Cerebellar nuclear complex (tissue), 1 donor: ENCODE measurements around the gene CLPTM1L.
A peak's percentile ranks its signal among the peaks of the same experiment; 100 is the strongest.

Experiments
- DNase-seq, 2 experiments: peaks; one replicate each; lab custom pipeline; 2025; lab: John Stamatoyannopoulos, UW

CLPTM1L gene

GRCh38 chr5:1344975-1345838, at the start of gene CLPTM1L:
TSS of gene CLPTM1L (minus strand) at chr5:1345099. CDS start at chr5:1344841, 258 bp downstream.
- DNase-seq: no peak

GRCh38 chr5:1393571-1394501, 48.9 kb upstream of the CLPTM1L start:
- no peak for DNase-seq

- DNase-seq: no peak
Measured at GRCh38 chr5:1392801-1393565, 48.1 kb upstream of the CLPTM1L start.

- no peak for DNase-seq
Measured at GRCh38 chr5:1392261-1392660, 47.4 kb upstream of the CLPTM1L start.

GRCh38 chr5:1391691-1392090, 46.8 kb upstream of the CLPTM1L start:
- DNase-seq: no peak

GRCh38 chr5:1390861-1391600, 46.1 kb upstream of the CLPTM1L start:
- no peak for DNase-seq

GRCh38 chr5:1390333-1390732, 45.4 kb upstream of the CLPTM1L start:
- no peak for DNase-seq

GRCh38 chr5:1388383-1388967, 43.6 kb upstream of the CLPTM1L start:
- no peak for DNase-seq

- no peak for DNase-seq
Measured at GRCh38 chr5:1387876-1388275, 43.0 kb upstream of the CLPTM1L start.

- no peak for DNase-seq
Measured at GRCh38 chr5:1387059-1387755, 42.3 kb upstream of the CLPTM1L start.

GRCh38 chr5:1386274-1386717, 41.4 kb upstream of the CLPTM1L start:
- DNase-seq: no peak

GRCh38 chr5:1385395-1386273, 40.7 kb upstream of the CLPTM1L start:
- DNase-seq: peak in 1 of 2 experiments; percentile 19

- DNase-seq: no peak
Measured at GRCh38 chr5:1384521-1384920, 39.6 kb upstream of the CLPTM1L start.

GRCh38 chr5:1383886-1384401, 39.0 kb upstream of the CLPTM1L start:
- DNase-seq: no peak

- DNase-seq: no peak
Measured at GRCh38 chr5:1383344-1383743, 38.4 kb upstream of the CLPTM1L start.

- no peak for DNase-seq
Measured at GRCh38 chr5:1382248-1382700, 37.4 kb upstream of the CLPTM1L start.

GRCh38 chr5:1381370-1382247, 36.7 kb upstream of the CLPTM1L start:
- no peak for DNase-seq

GRCh38 chr5:1380910-1381309, 36.0 kb upstream of the CLPTM1L start:
- DNase-seq: no peak
